GM12864 (cell line): ENCODE data around the gene INO80D.

Experiments used
- DNase-seq: peaks from one replicate; pipeline ENCODE4 v3.0.0-alpha.2; 2011; ENCODE audit warnings: low read depth
- H3K4me3 ChIP-seq: 2 replicates; pipeline ENCODE4 v1.5.1; 2011; ENCODE audit warnings: mild to moderate bottlenecking, low read depth, low read length, control low read depth
- CTCF ChIP-seq: IDR thresholded peaks from 2 replicates; pipeline ENCODE4 v1.5.1; 2011; ENCODE audit warnings: low read depth, mild to moderate bottlenecking, moderate library complexity, low read length, control low read depth, inconsistent platforms; ENCODE audit errors: missing control alignments

The INO80D gene

DNA sequence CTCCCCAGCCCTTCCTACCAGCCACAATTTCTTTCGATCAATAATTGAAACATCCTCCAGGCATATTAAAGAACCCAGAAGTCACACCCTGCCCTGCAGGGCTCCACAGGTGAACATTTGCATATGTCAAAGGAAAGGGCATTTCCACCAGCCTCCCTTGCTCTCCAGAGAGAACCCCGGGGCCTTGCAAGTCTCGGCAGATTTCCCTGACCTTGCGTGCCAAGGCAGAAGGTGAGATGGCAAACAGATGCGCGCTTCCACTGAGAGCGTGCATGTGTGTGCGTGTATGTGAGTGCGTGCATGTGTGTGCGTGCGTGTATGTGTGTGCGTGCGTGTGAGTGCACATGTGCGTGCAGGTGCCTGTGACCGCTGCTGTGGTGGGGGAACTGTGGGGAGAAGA is 120.3 kb downstream of the INO80D start:
- no peak overlapping the region for H3K4me3 ChIP-seq
- no peak for TF ChIP-seq CTCF
- no peak for DNase-seq

DNA sequence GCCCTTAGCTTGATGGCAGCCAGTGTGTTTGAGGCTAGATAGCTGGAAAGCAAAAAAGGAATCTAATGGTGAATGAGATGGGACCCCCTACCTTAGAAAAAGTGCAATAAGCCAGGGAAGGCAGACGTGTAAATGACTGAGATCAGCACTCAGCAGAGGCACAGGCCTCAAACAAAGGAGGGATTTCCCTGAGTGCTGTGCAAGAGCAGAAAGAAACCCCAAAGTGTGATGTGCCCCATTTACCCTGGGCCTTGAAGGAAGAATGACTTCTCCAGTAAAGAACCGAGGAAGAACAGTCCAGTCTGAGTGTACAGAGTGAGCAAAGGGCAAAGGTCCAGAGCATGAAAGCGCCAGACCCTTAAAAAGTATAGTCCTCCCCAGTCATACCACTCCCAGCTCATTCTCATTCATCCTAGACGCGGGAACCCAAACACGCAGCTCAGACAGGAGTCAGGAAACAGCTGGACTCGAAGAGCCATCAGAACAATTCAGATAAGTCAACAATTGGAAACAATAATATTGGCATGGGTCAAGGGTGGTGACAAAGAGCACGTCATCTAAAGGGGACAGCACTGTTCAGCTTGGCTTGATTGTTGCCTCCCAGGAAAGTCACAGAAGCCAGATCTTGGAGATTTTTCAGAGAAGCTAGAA is 121.7 kb downstream of the INO80D start:
- no peak for DNase-seq
- H3K4me3 ChIP-seq, result no peak overlapping the region
- no peak for TF ChIP-seq CTCF

DNA sequence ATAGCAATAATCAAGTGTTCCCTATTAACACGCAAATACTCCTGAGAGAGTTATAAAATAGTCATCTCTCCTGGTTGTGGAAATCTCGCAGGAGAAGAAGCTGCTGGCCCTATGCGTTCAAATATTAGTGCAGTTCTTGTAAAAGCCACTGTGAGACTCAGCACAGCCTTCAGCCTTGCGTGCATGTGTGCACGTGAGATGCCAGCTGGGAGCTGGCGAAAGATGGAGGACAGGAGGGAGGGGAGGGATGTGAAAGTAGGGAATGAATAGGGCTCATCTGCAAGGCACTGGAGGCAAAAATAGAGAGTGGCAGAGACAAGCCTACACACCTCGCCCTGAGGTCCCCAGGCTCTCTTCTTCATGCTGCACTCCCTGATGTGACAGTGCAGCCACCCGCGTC is 126.5 kb downstream of the INO80D start:
- TF ChIP-seq CTCF, result no peak
- no peak overlapping the region for H3K4me3 ChIP-seq
- DNase-seq, result no peak

- DNase-seq, result no peak
- TF ChIP-seq CTCF, result no peak
- H3K4me3 ChIP-seq, result no peak overlapping the region
Observed at GRCh38 chr2:205957452-205958154, 128.4 kb downstream of the INO80D start.

DNA sequence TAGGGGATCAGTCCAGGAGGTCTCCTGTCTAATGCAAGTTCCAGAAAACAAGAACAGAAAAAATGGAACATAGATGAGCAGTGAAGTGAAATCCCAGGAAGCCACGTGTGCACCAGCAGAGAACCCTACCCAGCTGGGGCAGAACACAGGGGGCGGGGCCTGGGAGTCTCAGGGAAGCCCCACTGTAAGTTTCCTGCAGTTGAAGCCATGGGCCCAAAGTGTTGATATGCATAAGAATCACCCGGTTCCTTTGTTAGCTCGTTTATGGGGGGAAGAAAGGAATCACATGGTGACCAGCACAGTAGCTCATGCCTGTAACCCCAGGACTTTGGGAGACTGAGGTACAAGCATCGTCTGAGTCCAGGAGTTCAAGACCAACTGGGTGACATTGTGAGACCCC is 131.3 kb downstream of the INO80D start:
- H3K4me3 ChIP-seq, result no peak overlapping the region
- no peak for TF ChIP-seq CTCF
- no peak for DNase-seq

- TF ChIP-seq CTCF, result no peak
- DNase-seq, result no peak
Observed at GRCh38 chr2:205952282-205952681, 133.7 kb downstream of the INO80D start.

GRCh38 chr2:205948883-205949282 is 137.1 kb downstream of the INO80D start:
- DNase-seq, result no peak
- no peak overlapping the region for H3K4me3 ChIP-seq
- no peak for TF ChIP-seq CTCF

More at GRCh38 chr2:205952282-205952681, 133.7 kb downstream of the INO80D start:
- H3K4me3 ChIP-seq, result no peak overlapping the region
